ENCODE measurements around the gene TTYH2. TPM values are rescaled to one million over a fixed set of nuclear protein-coding genes. Genes with fewer than 3 reads are reported as not detected.

Gene TTYH2
- total RNA-seq, 2 experiments from 2014 or later, result 3.1 to 3.8 TPM

GRCh38 chr17:74274060-74274708 lies 60.8 kb downstream of the TTYH2 start, which contains the start of gene DNAI2:
TSS of gene DNAI2 (plus strand) at chr17:74274234. CDS start at chr17:74281818, 7,584 bp downstream.
- Histone ChIP-seq H3K9me3 (ENCODE audit: low read length) (no peaks in the 10 kb centered on the region), H3K4me2 (ENCODE audit: low read length) (peak within 1 kb of the TSS; percentile 7), H2AFZ (ENCODE audit: low read length) (peak within 1 kb of the TSS; percentile 33; the same call in 1 of the 2 replicates), H3K9me2 (ENCODE audit: insufficient read depth, low read length) (no peaks in the 10 kb centered on the region), H3K36me3 (ENCODE audit: insufficient read depth, low read length) (no peaks in the 10 kb centered on the region), H3K27ac (ENCODE audit: low read depth, low read length, poor library complexity, severe bottlenecking) (no peak within 1 kb of the TSS), H3K4me3 (ENCODE audit: low read depth, low read length, poor library complexity, severe bottlenecking) (no peak within 1 kb of the TSS), H3K79me2 (ENCODE audit: insufficient read depth, low read depth, low read length) (no peaks in the 10 kb centered on the region), H3K4me1 (ENCODE audit: insufficient read depth, low read length, poor library complexity, severe bottlenecking) (peaks cover 8% of the 10 kb centered on the region), H4K20me1 (ENCODE audit: insufficient read depth, low read length) (no peaks in the 10 kb centered on the region)
- intact Hi-C loops (cut with micrococcal nuclease; ENCODE audit: unreplicated experiment), result no loop called here
- BruUV-seq (replicated peaks), result no TSS peak
- TF ChIP-seq EZH2phosphoT487 (IDR thresholded peaks at IDR 0.05; ENCODE audit: borderline replicate concordance, low read depth, low read length) (no peak), CTCF (conservative IDR thresholded peaks at IDR 0.05; ENCODE audit: low read length) (no peak)
- ChIA-PET CTCF (ENCODE audit: unreplicated experiment) (no interaction called here), POLR2A (no interaction called here)
- no peak for DNase-seq (ENCODE audit: low spot score)

- Histone ChIP-seq H3K9me2 (ENCODE audit: insufficient read depth, low read length) (no peaks in the 10 kb centered on the region), H3K36me3 (ENCODE audit: insufficient read depth, low read length) (no peaks in the 10 kb centered on the region), H2AFZ (ENCODE audit: low read length) (peak overlapping the region; percentile 33; the same call in 1 of the 2 replicates), H4K20me1 (ENCODE audit: insufficient read depth, low read length) (no peaks in the 10 kb centered on the region), H3K4me1 (ENCODE audit: insufficient read depth, low read length, poor library complexity, severe bottlenecking) (peaks cover 8% of the 10 kb centered on the region), H3K9me3 (ENCODE audit: low read length) (no peaks in the 10 kb centered on the region), H3K79me2 (ENCODE audit: insufficient read depth, low read depth, low read length) (no peaks in the 10 kb centered on the region), H3K27ac (ENCODE audit: low read depth, low read length, poor library complexity, severe bottlenecking) (no peak overlapping the region), H3K4me3 (ENCODE audit: low read depth, low read length, poor library complexity, severe bottlenecking) (no peak overlapping the region), H3K4me2 (ENCODE audit: low read length) (peak overlapping the region; percentile 7)
- ChIA-PET CTCF (ENCODE audit: unreplicated experiment) (no interaction called here), POLR2A (no interaction called here)
- intact Hi-C loops (cut with micrococcal nuclease; ENCODE audit: unreplicated experiment), result no loop called here
- TF ChIP-seq CTCF (conservative IDR thresholded peaks at IDR 0.05; ENCODE audit: low read length) (no peak), EZH2phosphoT487 (IDR thresholded peaks at IDR 0.05; ENCODE audit: borderline replicate concordance, low read depth, low read length) (no peak)
- no TSS peak for BruUV-seq (replicated peaks)
- DNase-seq (ENCODE audit: low spot score), result peak; percentile 20
Observed at GRCh38 chr17:74274709-74275340, 61.5 kb downstream of the TTYH2 start.

- Histone ChIP-seq H2AFZ (ENCODE audit: low read length) (no peak overlapping the region), H3K9me2 (ENCODE audit: insufficient read depth, low read length) (no peaks in the 10 kb centered on the region), H3K4me2 (ENCODE audit: low read length) (no peak overlapping the region), H3K4me1 (ENCODE audit: insufficient read depth, low read length, poor library complexity, severe bottlenecking) (peaks cover 8% of the 10 kb centered on the region), H3K27ac (ENCODE audit: low read depth, low read length, poor library complexity, severe bottlenecking) (no peak overlapping the region), H3K36me3 (ENCODE audit: insufficient read depth, low read length) (no peaks in the 10 kb centered on the region), H3K4me3 (ENCODE audit: low read depth, low read length, poor library complexity, severe bottlenecking) (no peak overlapping the region), H3K9me3 (ENCODE audit: low read length) (no peaks in the 10 kb centered on the region), H4K20me1 (ENCODE audit: insufficient read depth, low read length) (no peaks in the 10 kb centered on the region), H3K79me2 (ENCODE audit: insufficient read depth, low read depth, low read length) (no peaks in the 10 kb centered on the region)
- DNase-seq (ENCODE audit: low spot score), result no peak
- CTCF ChIA-PET (ENCODE audit: unreplicated experiment), result no interaction called here
- TF ChIP-seq CTCF (conservative IDR thresholded peaks at IDR 0.05; ENCODE audit: low read length) (no peak), EZH2phosphoT487 (IDR thresholded peaks at IDR 0.05; ENCODE audit: borderline replicate concordance, low read depth, low read length) (no peak)
- POLR2A ChIA-PET, result no interaction called here
- no TSS peak for BruUV-seq (replicated peaks)
- intact Hi-C loops (cut with micrococcal nuclease; ENCODE audit: unreplicated experiment), result no loop called here
Observed at GRCh38 chr17:74276051-74276476, 62.7 kb downstream of the TTYH2 start.
